ENCODE data around the gene SPINT1. TPM values are rescaled to one million over a fixed set of nuclear protein-coding genes. Genes with fewer than 3 reads are reported as not detected.

SPINT1 gene
- total and polyA plus RNA-seq, 2 of the 13 experiments (the other 11 are each of a cell fraction or from before 2014, with no cell fraction given) = 0.49 to 2.5 TPM

GRCh38 chr15:40807028-40807887, 36.6 kb upstream of the SPINT1 start, which contains the start of the genes DNAJC17 and ZFYVE19 (continued):
- peak; percentile 94 for TF ChIP-seq ZFP91 (CRISPR knock-in tag; IDR thresholded peaks at IDR 0.05; ENCODE audit: borderline replicate concordance)
- peak; percentile 74 for TF ChIP-seq POLR2AphosphoS5 (IDR thresholded peaks at IDR 0.05; ENCODE audit: low read depth, low read length)
- TF ChIP-seq TBX3 (IDR thresholded peaks at IDR 0.05; ENCODE audit: borderline replicate concordance) = no peak
- peak; percentile 78; the same call in 1 of the 2 replicates for TF ChIP-seq YEATS4 (CRISPR knock-in tag; IDR thresholded peaks at IDR 0.05; ENCODE audit: borderline replicate concordance)
- TF ChIP-seq STAG1 (CRISPR knock-in tag; IDR thresholded peaks at IDR 0.05) = no peak
- no peak for TF ChIP-seq NR2F6 (IDR thresholded peaks at IDR 0.05)
- peak; percentile 39; the same call in 1 of the 2 replicates for TF ChIP-seq NR2F6 (CRISPR knock-in tag; IDR thresholded peaks at IDR 0.05)
- TF ChIP-seq ZNF713 (CRISPR knock-in tag; IDR thresholded peaks at IDR 0.05) = 0 out of 2 replicates have a peak, but pooled peaks have one; percentile 5
- TF ChIP-seq FOXJ3 (CRISPR knock-in tag; IDR thresholded peaks at IDR 0.05; ENCODE audit: borderline replicate concordance) = peak; percentile 7; the same call in 1 of the 2 replicates
- no peak for TF ChIP-seq ZNF138 (CRISPR knock-in tag; IDR thresholded peaks at IDR 0.05; ENCODE audit: low read depth)
- TF ChIP-seq KIAA2018 (CRISPR knock-in tag; IDR thresholded peaks at IDR 0.05; ENCODE audit: borderline replicate concordance) = 0 out of 2 replicates have a peak, but pooled peaks have one; percentile 76
- TF ChIP-seq GMEB2 (CRISPR knock-in tag; IDR thresholded peaks at IDR 0.05; ENCODE audit: low read depth) = peak; percentile 97
- no peak for TF ChIP-seq ZNF564 (CRISPR knock-in tag; IDR thresholded peaks at IDR 0.05)
- peak; percentile 73; the same call in 1 of the 2 replicates for TF ChIP-seq ARNT2 (CRISPR knock-in tag; IDR thresholded peaks at IDR 0.05; ENCODE audit: low read depth)
- peak; percentile 37; the same call in 1 of the 2 replicates for TF ChIP-seq MEF2D (CRISPR knock-in tag; IDR thresholded peaks at IDR 0.05)
